CD4-positive, alpha-beta T cell treated with Interferon gamma for 1 hour (primary cell): ENCODE data around the gene ASB4.
"Not testable (repeated sequence)": the region's sequence is repeated elsewhere in the genome, so short reads cannot be mapped to it uniquely, and the experiment has no call there.

Experiments
- DNase-seq: peaks from one replicate; pipeline ENCODE4 v3.0.0-alpha.2; 2020

ASB4 gene

DNA sequence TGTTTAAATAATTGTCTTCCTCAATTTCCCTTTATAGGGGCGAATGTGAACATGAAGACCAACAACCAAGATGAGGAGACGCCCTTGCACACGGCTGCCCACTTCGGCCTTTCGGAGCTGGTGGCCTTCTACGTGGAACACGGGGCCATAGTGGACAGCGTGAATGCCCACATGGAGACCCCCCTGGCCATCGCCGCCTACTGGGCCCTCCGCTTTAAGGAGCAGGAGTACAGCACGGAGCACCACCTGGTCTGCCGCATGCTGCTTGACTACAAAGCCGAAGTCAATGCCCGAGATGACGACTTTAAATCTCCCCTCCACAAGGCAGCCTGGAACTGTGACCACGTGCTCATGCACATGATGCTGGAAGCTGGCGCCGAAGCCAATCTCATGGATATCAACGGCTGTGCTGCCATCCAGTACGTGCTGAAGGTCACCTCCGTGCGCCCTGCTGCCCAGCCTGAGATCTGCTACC is 42.1 kb downstream of the ASB4 start:
- DNase-seq, result no peak

DNA sequence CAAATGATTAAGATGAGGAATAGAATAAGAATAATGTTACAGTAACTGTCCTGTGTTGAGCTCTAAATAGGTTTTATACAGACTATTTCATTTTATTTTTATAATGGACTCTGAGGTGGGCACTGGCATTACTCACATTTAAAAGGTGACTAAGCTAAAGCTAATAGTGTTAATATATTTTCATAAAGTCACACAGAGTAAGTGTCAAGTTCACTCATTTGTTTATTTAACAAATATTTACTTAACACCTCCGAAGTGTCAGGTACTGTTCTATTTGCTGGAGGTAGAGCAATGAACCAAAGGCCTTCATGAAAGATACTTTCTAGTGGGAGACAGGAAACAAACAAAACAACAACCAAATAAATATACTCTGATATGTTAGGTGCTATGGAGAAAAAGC is 44.0 kb downstream of the ASB4 start:
- no peak for DNase-seq

DNA sequence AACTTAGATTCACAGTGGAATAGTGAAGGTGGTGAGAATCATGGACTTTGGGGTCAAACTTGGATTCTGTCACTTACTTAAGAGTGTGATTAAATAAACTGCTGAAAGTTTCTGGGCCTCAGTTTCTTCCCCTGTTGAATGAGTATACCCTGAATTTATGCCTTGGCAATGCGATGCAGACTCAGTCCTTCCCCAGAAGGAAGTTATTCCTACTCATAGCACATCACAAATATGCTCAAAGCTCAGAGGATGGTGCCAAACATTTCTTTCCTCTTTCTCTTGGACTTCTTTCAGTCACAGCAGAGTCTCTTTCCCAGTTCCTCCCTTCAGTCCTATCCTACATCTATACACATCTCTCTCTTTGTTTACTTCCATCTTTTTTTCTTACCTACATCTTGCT is 45.1 kb downstream of the ASB4 start:
- no peak for DNase-seq

DNA sequence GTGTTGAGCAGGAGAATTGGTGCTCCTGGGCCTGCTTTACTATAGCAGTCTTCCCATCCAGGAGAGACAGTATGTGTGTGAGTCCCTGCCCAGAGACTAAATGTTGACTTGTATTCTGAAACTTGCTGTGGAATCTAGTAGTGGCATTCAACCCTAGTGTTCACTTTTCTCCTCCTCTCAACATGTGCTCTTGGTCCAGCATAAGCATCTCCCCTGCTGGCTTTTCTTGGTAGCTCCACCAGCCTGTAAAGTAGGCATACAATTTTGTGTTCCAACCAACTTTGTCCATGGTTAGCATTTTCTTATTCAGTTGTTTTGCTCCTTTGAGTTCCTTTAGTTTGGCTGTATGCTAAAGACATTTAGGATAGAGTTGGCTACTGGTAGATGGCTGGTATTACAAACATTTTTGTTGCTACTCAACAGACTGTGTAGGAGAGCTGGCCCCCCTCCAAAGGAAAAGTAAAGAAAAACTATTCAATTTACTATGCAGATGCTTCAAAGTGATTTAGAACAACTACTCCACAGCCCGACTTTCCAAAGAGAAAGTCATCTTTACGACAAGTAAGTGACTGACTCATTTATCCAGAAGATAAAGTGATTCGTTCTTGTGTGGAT is 46.0 kb downstream of the ASB4 start:
- no peak for DNase-seq

DNA sequence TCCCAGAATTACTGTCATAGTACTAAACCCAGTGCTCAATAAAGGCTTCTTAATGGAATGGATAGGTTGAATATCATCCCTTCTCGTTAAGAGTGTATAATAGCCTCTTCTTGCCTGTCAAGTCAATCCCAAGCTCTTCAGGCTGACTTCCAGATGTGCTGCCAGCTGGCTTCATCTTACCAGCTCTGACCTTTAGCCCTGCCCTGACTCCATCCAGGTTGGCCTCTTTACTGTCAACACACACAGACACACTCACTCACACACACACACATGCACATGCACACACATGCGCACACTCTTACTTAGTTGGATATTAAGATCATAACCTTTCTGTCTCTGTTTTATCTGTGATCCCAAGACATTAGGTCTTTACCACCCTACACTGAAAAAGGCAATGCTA is 49.1 kb downstream of the ASB4 start:
- DNase-seq, result no peak

DNA sequence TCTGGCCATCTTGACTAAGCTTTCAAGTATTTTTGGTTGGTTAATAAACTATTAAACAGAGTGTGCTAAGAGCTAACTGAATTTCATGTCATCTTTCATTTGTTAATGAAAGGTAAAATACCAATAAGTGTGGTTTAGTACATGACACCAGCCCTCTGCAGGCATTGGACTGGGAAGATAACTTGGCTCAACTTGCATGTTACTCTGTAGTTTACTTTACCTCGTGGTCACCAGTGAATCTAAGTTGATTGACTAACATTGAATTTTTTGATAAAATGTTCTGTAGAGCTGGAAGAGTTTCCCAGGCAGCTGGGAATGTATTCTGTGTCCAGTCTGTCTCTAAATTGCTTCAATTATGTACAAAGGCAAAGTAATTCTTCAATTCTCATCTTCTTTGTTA is 49.9 kb downstream of the ASB4 start:
- no peak for DNase-seq

DNA sequence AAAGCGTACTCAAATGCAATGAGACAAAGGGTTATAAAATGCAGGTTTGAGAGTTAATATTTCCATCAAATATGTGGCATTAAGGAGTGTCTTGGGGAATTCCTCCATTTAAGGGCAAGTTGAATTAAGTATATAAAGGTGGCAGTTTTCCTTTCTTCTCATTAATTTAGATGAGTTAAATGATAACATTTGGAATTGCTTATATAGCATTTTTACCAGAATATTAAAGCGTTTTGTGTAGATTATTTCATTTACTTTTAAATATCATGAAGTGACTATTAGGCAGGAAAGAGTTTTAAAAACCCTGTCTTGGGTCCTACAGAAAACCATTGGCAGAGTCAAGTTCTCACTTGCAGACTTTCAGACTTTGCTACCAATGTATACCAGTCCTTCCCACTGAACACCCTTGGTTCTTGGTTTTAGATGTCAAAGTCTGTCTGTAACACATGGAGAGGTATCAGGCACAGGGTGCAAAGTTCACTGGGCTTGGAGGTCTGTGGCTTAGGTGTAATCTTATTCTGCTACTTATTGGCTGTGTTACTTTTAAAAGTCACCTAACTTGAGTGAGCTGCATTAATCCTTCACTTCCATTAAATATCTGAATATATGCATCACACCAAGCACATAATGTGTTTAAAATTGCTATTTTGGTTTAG is 51.0 kb downstream of the ASB4 start:
- DNase-seq, result no peak

DNA sequence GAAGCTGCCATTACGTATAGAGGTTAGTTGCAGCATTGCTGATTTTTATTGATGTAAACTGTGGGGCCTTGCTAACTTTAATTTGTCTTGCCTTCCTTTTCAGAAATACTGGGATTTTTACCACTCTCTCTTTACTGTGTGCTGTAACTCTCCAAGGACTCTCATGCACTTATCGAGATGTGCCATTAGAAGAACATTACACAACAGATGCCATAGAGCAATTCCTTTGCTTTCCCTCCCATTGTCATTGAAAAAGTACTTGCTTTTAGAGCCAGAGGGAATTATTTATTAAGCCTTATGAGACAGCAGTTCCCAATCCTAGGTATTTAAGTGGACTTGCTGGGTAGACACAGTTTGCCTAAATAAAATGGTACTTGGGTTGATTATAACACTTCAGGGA is 51.7 kb downstream of the ASB4 start:
- no peak for DNase-seq

DNA sequence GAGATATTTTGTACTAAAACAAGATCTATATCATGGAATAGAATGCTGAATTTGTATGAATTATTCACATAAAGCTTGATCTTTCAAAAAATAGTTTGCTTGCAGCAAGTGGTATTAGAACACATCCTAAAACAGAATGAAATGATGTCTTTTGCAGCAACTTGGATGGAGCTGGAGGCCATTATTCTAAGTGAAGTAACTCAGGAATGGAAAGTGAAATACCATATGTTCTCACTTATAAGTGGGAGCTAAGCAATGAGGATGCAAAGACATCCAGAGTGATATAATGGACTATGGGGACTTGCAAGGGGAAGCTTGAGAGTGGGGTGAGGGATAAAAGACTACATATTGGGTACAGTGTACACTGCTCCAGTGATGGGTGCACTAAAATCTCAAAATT is 53.7 kb downstream of the ASB4 start:
- DNase-seq, result no peak

DNA sequence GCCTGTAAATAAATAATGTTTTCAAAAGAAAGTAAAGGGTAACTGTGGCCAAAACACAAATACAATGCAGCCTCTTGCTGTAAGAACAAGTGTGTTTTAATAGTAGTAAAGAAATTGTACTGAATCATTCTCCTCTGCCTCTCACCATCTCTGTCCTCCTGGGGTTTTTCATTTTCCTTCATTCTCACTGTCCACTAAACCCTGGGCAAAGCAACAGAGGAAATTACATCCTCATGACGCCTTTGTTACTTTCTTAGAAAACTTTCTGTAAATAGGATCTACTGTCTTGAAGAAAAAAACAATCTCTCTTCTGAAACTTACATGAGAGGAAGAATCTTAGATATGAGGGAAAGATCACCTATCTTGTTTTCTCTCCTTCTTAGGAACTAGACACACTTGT is 54.6 kb downstream of the ASB4 start:
- DNase-seq, result no peak

DNA sequence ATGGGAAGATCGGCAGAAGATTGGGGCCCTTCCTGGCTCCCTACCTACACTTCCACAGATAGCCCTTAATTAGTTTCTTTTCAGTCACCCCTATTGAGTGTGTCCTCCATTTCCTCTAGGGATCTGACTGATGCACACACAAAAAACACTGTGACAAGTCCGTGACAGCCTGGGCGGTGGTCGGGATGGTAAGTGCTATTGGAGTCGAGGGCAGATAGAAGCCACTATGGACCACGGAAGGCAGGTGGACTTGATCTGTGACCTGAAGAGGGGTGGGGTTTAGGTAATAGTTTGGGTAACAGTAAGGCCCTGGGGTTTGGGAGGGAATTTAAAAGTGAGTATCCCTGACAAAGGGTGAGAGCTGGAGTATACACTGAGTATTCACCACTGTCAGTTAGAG is 57.6 kb downstream of the ASB4 start:
- DNase-seq, result no peak

DNA sequence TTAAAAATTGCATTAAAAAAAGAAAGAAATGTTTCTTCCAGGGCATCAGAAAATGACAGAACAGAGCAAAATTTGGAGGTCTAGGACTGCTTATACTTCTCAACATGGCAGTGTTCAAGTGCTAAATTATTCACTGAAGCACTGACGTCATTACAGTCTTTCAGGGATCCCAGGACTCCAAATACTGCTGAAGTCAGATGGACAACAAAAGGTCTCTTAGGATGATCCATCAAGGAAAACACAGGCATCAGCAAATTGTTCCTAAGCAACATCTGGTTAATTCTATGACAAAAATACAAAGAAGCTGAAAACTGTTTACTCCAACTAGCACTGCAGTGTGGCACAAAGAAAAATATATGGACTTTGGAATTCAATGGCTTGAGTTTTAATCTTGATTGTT is 58.4 kb downstream of the ASB4 start:
- DNase-seq, result no peak

DNA sequence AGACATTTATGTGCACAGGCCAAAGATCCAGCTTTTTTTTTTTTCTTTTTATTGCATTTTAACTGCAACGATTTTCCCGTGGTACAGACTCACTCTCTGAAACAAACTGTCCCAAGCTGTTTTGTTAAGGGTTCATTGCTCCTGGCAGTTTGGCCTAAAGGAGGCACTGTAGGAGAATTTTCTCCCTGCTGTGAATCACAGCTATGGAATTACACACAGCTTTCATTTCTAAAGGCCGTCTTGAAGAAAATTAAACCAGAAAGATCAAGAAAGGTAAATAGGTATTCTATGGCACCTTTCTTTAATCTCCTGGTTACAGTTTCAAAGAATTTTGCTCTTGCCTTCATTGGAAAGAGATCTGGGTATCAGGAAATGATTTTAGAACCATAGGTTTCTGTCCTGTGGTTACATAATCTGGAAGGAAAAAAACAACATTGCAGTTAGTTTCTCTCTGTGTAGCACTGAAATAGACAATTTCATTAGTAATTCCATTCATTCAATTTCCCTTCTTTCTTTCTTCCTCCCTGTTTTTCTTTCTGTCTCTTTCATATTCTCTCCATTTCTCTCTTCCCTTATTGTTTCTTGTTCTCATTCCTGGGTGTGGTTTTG is 59.4 kb downstream of the ASB4 start:
- DNase-seq, result no peak

DNA sequence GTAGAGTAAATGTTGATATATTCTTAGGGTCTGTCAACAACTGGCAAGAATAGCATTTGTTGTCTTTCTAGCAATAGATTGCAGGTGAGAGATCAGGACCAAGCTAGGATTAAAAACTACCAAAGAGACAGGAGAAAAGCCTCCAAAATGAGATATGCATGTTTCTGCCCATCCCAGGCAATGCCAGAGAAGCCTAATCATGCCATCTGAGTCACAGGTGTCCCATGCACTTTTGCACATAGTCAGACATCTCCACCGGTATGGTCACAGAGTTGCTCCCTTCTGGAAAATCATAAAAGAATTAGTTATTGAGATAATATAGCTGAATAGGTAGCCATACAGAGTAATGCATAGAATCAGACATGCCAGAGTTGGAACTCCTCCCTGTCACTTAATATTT is 59.9 kb downstream of the ASB4 start:
- no peak for DNase-seq

DNA sequence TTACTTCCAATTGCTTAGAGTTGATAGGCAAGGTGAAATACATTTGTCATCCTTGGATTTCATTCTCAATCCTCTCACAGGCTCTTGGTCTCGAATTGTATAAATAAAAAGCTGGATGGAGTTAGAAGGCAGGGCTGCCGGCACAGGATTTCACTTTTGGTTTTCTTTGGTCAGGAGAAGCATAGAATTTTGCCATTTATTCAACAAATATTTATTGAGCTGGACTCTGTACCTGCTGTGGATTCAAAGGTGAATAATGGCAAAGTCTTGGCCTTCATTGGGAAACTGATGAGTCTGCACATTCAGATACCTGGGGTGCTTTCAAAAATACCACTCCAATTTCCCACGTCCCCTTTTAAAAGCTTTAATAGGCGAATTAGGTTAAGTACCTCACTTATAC is 60.9 kb downstream of the ASB4 start:
- no peak for DNase-seq

DNA sequence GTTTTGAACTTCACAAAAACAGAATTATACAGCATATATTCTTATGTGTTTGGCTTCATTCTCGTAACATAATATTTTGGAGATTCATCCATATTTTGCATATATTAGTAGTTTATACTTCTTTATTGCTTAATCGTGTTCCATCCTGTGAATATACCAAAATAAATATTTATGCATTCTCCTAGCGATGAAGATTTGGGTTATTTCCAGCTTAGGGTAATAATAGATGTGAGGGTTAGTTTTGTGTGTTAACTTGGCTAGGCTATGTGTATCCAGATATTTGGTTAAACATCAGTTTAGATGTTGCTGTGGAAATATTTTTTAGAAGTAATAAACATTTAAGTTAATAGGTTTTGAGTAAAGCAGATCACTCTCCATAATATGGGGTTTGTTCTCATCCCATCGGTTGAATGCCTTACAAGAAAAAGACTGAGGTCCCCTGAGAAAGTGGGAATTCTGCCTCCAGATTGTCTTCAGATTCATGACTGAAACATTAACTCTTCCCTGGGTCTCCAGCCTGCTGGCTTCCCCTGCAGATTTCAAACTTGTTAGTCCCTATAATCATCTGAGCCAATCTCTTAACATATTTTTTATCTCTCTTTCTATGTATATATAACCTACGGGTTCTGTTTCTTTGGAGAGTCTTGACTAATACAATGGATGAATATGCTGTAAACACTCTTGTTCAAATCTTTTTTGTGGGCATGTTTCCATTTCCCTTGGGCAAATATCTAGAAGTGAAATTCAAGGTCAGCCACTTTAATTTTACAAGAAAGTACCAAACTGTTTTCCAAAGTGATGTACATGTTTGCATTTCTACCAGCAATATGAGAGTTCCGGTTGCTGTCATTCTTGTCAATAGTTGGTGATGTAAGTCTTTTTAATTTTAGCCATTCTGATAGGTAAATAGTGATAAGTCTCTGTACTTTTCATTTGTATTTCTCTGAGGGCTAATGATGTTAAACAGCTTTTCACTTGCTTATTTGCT is 61.9 kb downstream of the ASB4 start:
- DNase-seq, result no peak

DNA sequence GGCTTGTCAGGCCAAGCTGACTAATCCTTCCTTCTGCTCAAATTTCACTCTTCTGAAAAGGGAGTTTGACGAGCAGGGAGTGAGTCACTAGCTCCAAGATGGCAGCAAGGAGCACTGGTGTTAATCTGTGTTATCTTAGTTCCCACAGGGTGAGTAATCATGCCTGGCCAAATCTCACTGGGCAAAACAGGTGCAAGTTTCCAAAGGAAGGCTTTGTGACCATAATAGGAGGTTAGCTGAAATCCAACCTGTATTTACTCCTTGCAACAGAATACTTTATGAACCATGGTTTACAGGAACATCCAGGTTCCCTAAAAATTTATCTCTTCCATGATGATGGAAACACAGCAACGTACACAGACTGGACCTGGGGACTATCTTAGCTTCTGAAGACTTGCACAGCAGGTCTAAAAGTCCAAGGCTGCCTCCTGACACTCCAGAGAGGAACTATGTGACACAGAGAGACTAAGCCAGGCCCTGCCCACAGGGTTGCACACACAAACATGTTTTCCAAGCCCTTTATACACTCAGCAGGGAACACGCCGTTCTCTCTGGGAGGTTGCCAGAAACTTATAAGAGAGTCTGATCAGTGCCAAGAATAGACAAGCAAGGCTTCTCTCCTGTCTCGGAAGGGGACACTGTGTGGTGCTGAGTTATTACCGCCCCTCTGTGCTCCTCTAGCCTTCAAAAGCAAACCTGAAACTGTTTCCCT is 64.2 kb downstream of the ASB4 start:
- no peak for DNase-seq

DNA sequence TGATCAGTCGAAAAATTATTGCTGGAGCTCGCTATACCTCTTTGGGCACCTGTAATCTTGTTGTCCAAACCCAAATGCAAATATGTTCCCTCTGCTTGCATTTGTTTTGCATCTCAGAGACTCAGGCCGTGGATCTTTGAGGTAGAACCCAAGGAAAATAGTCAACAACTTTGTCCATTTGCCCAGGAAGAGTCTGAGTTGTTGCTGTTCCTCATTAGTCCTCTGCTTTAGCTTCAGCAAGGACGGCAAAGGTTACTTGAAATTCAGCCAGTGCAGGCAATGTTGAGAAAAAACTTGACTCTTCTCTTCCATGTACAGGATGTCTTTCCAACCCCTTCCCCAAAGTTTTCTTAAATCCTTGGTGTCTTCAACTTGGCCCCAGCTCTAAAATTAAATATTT is 64.8 kb downstream of the ASB4 start:
- DNase-seq, result no peak

DNA sequence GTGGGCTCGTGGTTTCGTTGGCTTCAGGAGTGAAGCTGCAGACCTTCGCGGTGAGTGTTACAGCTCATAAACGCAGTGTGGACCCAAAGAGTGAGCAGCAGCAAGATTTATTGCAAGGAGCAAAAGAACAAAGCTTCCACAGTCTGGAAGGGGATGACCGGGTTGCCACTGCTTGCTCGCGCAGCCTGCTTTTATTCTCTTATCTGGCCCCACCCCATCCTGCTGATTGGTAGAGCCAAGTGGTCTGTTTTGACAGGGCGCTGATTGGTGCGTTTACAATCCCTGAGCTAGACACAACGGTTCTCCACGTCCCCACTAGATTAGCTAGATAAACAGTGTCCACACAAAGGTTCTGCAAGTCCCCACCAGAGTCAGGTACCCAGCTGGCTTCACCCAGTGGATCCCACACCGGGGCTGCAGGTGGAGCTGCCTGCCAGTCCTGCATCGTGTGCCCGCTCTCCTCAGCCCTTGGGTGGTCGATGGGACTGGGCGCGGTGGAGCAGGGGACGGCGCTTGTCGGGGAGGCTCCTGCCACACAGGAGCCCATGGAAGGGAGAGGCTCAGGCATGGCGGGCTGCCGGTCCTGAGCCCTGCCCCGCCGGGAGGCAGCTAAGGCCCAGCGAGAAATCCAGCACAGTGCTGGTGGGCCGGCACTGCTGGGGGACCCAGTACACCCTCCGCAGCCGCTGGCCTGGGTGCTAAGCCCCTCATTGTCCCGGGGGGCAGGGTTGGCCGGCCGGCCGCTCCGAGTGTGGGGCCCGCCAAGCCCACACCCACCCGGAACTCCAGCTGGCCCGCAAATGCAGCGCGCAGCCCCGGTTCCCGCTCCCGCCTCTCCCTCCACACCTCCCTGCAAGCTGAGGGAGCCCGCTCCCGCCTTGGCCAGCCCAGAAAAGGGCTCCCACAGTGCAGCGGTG is 66.5 kb downstream of the ASB4 start:
- not testable (repeated sequence) for DNase-seq

DNA sequence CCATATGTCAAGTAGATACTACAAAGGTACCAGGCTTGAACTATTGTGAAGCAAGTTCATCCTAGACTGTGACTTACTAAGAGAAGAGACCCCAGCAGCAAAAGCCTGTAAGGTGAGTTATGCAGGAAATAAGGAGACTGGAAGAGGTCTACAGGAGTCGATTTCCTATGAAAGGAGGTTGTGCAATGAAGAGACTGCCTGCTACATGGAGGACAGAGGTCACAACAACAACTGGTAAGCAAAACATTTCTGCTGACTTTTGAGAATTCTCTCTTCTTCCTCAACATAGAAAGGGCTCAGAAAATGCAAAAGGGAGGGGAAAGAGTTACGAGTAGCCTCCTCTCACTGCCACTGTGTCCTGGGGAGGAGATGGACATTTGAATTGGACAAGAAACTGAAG is 68.2 kb downstream of the ASB4 start:
- no peak for DNase-seq

DNA sequence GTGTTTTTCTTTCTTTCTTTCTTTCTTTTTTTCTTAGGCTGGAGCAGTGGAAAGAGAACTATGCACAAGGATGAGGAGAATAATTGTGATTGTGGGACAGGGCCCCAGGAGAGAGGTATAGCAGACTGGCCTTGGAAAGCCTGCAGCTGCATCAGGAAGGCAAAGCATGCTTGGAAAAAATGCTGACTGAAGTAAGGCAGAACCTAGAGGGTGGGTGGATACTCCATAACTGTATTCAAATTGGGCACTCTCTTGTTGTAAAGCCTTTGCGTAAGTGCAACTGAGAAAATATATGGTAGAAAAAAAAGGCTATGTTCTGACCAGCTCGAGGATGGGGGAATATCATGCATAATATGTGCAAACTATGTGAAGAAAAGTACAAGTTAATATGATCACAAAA is 71.0 kb downstream of the ASB4 start:
- DNase-seq, result no peak

DNA sequence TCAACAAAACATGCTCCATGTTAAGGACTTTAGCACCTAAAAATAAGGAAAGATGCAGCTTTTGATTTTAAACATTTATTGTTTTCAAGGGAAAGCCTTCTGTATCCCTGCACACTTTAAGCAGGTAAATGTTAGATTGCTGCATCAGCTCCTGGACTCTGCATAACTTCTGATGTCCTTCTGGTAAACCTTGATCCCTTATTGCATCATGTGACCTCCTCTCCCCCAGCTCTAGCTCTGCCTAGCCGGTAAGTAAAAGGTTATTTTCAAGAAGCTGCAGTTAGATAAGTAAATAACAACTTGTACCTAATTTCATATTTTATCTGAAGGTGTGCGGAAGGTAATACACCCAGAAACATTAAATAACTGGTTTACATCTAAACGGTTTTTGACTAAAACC is 73.1 kb downstream of the ASB4 start:
- no peak for DNase-seq
